Suprapubic skin (tissue), 4 donors: Measurements from ENCODE around the gene CELA2A. TPM values are rescaled to one million over a fixed set of nuclear protein-coding genes. Genes with fewer than 3 reads are reported as not detected.

Source experiments
- DNase-seq, 2 donors: peaks; one replicate each; pipeline ENCODE4 v3.0.0-alpha.2; 2019; ENCODE audit warnings: low spot score in 2 of 2
- H3K27ac ChIP-seq: fragments of 200-600 bp; sonication (generic); one replicate; pipeline ENCODE4 v1.5.1; 2019
- H3K27me3 ChIP-seq: fragments of 200-600 bp; sonication (generic); one replicate; pipeline ENCODE4 v1.5.1; 2019
- H3K36me3 ChIP-seq: fragments of 200-600 bp; sonication (generic); one replicate; pipeline ENCODE4 v1.5.1; 2019
- H3K4me1 ChIP-seq: fragments of 200-600 bp; sonication (generic); one replicate; pipeline ENCODE4 v1.5.1; 2019
- H3K4me3 ChIP-seq: fragments of 200-600 bp; sonication (generic); one replicate; pipeline ENCODE4 v1.5.1; 2019; ENCODE audit warnings: mild to moderate bottlenecking
- H3K9me3 ChIP-seq: fragments of 200-600 bp; sonication (generic); one replicate; pipeline ENCODE4 v1.5.1; 2019
- CTCF ChIP-seq, 2 donors: fragments of 200-600 bp in 1 of 2; fragments of 450-650 bp in 1 of 2; sonication (generic) in 1 of 2; IDR thresholded peaks; one replicate each; pipeline ENCODE4 v1.5.1; 2016 to 2019; ENCODE audit warnings: antibody characterized with exemption in 2 of 2, mild to moderate bottlenecking in 1 of 2, moderate library complexity in 1 of 2
- EP300 ChIP-seq: sonication (generic); formaldehyde crosslinking; IDR thresholded peaks from one replicate; pipeline ENCODE4 v1.6.1; 2017; ENCODE audit warnings: antibody characterized with exemption
- POLR2A ChIP-seq, 2 donors: fragments of 450-650 bp; IDR thresholded peaks; one replicate each; pipeline ENCODE4 v1.6.1; 2017; ENCODE audit warnings: antibody characterized with exemption in 2 of 2, mild to moderate bottlenecking in 2 of 2, moderate library complexity in 2 of 2
- POLR2AphosphoS5 ChIP-seq, 3 donors: sonication (generic); formaldehyde crosslinking; IDR thresholded peaks; one replicate each; pipeline ENCODE4 v1.6.1; 2017; ENCODE audit warnings: antibody characterized with exemption in 3 of 3
- whole genome bisulfite sequencing: methylation state at CpG from one replicate; pipeline ENCODE4 v1.1.5; 2018; 5-methylcytosine and 5-hydroxymethylcytosine counted together
- total RNA-seq, 4 donors: library from RNA; depleted of rRNA; stranded (reverse); fragments of >200 nt; gene quantifications; one replicate each; pipeline ENCODE4 v1.1.0, GENCODE V29; 2016

The CELA2A gene
- total RNA-seq, 4 donors from 2014 or later, result not detected

- 85% methylated on average over 4 of the region's 4 CpGs for WGBS
- TF ChIP-seq POLR2AphosphoS5 (IDR thresholded peaks at IDR 0.05), result no peak
- TF ChIP-seq EP300, result no peak
- no peak for TF ChIP-seq CTCF (IDR thresholded peaks at IDR 0.05)
- no peak for TF ChIP-seq POLR2A (IDR thresholded peaks at IDR 0.05)
- H3K4me3 ChIP-seq, result no peak overlapping the region
- no peaks in the 10 kb centered on the region for H3K9me3 ChIP-seq
- H3K27ac ChIP-seq, result no peak overlapping the region
- no peaks in the 10 kb centered on the region for H3K36me3 ChIP-seq
- H3K27me3 ChIP-seq, result peaks cover 10% of the 10 kb centered on the region
- H3K4me1 ChIP-seq, result no peaks in the 10 kb centered on the region
- DNase-seq, result no peak
Observed at GRCh38 chr1:15446212-15446611, 10.3 kb upstream of the CELA2A start.

- no peaks in the 10 kb centered on the region for H3K9me3 ChIP-seq
- no peak overlapping the region for H3K27ac ChIP-seq
- H3K36me3 ChIP-seq, result no peaks in the 10 kb centered on the region
- H3K27me3 ChIP-seq, result peaks cover 12% of the 10 kb centered on the region
- 88% methylated on average over 3 of the region's 3 CpGs for WGBS
- H3K4me1 ChIP-seq, result no peaks in the 10 kb centered on the region
- no peak overlapping the region for H3K4me3 ChIP-seq
- no peak for DNase-seq
- TF ChIP-seq POLR2A (IDR thresholded peaks at IDR 0.05), result no peak
- no peak for TF ChIP-seq EP300
- no peak for TF ChIP-seq CTCF (IDR thresholded peaks at IDR 0.05)
- no peak for TF ChIP-seq POLR2AphosphoS5 (IDR thresholded peaks at IDR 0.05)
Observed at GRCh38 chr1:15448877-15449462, 7.6 kb upstream of the CELA2A start.

- H3K36me3 ChIP-seq, result no peaks in the 10 kb centered on the region
- WGBS, result 83% methylated on average over 3 of the region's 3 CpGs
- H3K9me3 ChIP-seq, result no peaks in the 10 kb centered on the region
- H3K27ac ChIP-seq, result no peak overlapping the region
- H3K27me3 ChIP-seq, result peaks cover 12% of the 10 kb centered on the region
- no peak for DNase-seq
- no peaks in the 10 kb centered on the region for H3K4me1 ChIP-seq
- no peak overlapping the region for H3K4me3 ChIP-seq
- no peak for TF ChIP-seq EP300
- TF ChIP-seq POLR2A (IDR thresholded peaks at IDR 0.05), result no peak
- no peak for TF ChIP-seq POLR2AphosphoS5 (IDR thresholded peaks at IDR 0.05)
- TF ChIP-seq CTCF (IDR thresholded peaks at IDR 0.05), result no peak
Observed at GRCh38 chr1:15449567-15449966, 7.0 kb upstream of the CELA2A start.

- H3K9me3 ChIP-seq, result no peaks in the 10 kb centered on the region
- H3K27ac ChIP-seq, result no peak overlapping the region
- TF ChIP-seq POLR2A (IDR thresholded peaks at IDR 0.05), result no peak
- no peak for TF ChIP-seq POLR2AphosphoS5 (IDR thresholded peaks at IDR 0.05)
- no peak for TF ChIP-seq EP300
- TF ChIP-seq CTCF (IDR thresholded peaks at IDR 0.05), result no peak
- no peak for DNase-seq
- no peaks in the 10 kb centered on the region for H3K4me1 ChIP-seq
- no peaks in the 10 kb centered on the region for H3K36me3 ChIP-seq
- peaks cover 12% of the 10 kb centered on the region for H3K27me3 ChIP-seq
- WGBS, result 85% methylated on average over 6 of the region's 6 CpGs
- no peak overlapping the region for H3K4me3 ChIP-seq
Observed at GRCh38 chr1:15451014-15451722, 5.4 kb upstream of the CELA2A start.

- 100% methylated on average over 1 of the region's 1 CpG for WGBS
- DNase-seq, result no peak
- Histone ChIP-seq H3K4me1 (no peaks in the 10 kb centered on the region), H3K4me3 (no peak overlapping the region), H3K9me3 (no peaks in the 10 kb centered on the region), H3K27me3 (peaks cover 8% of the 10 kb centered on the region), H3K36me3 (no peaks in the 10 kb centered on the region), H3K27ac (no peak overlapping the region)
- TF ChIP-seq EP300 (no peak), POLR2A (IDR thresholded peaks at IDR 0.05) (no peak), CTCF (IDR thresholded peaks at IDR 0.05) (no peak)
Observed at GRCh38 chr1:15452216-15452615, 4.3 kb upstream of the CELA2A start.
